Activated CD4-positive, alpha-beta T cell treated with anti-CD3 and anti-CD28 coated beads for 1 hour (primary cell): ENCODE results near the gene C19orf12.

Source experiments
- DNase-seq: peaks from one replicate; pipeline ENCODE4 v3.0.0-alpha.2; 2020

C19orf12 gene

DNA sequence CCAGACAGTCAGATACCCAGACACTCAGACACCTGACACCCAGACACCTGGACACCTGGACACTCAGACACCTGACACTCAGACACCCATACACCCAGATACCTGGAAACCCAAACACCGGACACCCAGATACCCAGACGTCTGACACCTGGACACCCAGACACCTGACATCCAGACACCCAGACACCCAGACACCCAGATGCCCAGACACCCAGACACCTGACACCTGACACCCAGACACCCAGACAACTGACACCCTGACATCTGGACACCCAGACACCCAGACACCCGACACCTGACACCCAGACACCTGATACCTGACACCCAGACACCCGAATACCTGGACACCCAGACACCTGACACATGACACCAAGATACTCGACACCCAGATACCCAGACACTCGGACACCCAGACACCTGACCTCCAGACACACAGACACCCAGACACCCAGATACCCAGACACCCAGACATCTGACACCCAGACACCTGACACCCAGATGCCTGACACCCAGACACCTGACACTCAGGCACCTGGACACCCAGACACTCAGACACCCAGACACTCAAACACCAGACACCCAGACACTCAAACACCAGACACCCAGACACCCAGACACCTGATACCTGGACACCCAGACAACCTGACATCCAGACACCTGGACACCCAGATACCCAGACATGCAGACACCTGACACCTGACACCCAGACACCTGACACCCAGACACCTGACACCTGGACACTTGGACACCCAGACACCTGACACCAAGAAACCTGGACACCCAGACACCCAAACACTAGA lies 19.1 kb downstream of the C19orf12 start:
- no peak for DNase-seq

DNA sequence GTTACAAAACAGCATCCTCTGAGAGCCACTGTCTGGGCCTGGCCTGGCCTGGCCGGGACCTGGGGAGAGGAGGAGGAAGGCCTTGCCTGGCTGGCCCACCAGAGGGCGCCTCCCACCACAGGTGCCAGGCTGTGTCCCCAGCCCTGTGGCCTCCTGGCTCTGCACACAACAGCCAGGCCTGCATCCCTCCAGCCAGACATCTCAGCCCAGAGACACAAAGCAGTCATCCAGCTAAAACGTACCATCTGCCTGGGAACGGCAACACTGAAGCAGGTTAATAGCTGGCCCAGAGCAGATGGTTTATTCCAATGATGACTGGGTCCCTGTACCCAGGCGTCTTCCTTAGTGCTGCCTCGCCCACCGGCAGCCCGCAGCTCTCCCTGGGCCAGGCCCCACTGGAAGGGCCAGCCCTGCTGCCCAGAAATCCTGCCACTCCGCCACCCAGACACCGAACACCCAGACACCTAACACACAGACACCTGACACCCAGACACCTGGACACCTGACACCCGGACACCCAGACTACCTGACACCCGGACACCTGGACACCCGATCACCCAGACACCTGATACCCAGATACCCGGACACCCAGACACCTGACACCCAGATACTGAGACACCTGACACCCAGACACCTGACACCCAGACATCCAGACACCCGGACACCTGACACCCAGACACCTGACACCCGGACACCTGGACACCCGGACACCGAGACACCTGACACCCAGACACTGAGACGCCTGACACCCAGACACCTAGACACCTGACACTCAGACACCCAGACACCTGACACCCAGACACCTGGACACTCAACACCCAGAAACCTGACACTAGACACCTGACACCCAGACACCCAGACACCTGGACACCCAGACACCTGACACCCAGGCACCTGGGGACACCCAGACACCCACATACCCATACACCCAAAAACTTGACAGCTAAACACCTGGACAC lies 20.1 kb downstream of the C19orf12 start:
- peak; percentile 74 for DNase-seq

DNA sequence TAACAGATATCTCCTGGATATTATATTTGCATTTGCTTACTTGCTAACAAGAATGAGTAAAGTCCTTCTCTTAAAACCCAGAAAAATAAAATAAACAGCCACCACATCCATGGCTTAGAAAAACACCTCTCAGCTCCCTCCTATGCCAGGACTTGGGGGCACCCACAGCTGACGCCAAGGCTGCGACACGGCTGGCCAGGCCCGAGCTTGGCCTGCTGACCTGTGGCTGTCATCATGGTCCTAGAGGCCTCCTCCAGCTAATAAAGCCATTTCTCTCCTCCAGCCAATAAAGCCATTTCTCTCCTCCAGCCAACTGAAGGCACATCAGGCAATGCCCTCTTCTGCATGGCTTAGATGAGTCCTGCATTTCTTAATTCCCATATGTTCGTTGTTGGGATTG lies 20.9 kb downstream of the C19orf12 start:
- DNase-seq: no peak

DNA sequence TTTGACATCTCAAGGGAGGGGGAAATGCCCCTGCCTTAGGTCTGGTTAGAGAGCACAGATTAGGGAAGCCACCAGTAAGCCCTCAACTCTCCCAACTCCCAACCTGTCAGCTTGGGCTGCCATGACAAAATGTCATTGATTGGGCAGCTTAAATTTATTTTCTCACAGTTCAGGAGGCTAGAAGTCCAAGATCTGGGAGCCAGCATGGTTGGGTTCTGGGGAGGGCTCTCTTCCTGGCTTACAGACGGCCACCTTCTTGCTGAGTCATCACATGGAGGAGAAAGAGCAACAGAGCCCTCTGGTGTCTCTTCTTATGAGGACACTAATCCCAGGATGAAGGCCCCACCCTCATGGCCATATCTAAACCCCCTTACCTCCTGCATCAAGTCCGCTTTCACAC lies 24.2 kb downstream of the C19orf12 start:
- no peak for DNase-seq

DNA sequence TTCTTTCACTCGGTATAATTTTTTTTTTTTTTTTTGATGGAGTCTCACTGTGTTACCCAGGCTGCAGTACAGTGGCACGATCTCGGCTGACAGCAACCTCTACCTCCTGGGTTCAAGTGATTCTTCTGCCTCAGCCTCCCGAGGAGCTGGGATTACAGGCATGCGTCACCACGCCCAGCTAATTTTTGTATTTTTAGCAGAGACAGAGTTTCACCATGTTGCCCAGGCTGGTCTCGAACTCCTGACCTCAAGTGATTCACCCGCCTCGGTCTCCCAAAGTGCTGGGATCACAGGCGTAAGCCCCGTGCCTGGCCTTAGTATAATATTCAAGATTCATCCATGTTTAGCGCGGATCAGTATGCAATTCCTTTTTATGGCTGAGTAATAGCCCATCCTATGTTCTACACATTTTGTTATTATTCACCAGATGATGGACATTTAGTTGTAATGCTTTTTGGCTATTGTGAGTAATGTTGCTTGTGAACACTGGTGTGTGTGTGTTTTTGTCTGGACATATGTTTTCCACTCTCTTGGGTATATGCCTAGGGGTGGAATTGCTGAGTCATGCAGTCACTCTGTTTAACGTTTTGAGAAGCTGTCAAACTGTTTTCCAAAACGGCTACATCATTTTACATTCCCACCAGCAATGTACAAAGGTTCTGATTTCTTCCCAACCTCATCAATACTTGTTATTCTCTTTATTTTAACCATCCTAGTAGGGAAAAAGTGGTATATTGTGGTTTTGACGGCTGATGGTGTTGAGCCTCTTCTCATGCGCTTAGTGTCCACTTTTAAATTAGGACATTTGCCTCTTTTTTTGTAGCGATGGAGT lies 26.9 kb downstream of the C19orf12 start:
- no peak for DNase-seq

DNA sequence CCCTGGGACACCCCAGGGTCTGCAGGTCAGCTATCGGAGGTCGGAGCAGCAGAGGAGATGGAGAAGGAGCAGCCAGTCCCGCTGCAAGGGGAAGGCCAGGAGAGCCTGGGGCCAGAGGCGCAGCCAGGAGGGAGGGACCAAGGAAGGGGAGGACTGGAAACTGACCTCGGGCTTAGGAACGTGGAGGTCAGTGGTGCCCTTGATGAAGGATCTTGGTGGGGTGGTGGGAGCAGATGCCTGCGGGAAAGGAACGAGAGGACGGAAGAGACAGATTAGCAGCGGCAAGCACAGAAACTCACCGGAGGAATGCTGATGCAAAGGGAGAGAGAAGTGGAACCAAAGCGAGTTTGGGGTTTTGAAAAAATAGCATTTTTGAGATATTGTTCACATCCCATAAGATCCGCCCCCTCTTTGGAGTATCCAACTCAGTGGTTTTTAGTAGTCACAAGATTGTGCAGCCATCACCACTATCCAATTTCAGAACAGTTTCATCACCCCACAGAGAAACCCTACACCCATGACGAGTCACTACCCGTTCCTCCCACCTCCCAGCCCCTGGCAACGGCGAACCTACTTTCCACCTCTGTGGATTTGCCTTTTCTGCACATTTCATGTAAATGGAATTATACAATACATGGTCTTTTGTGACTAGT lies 27.7 kb downstream of the C19orf12 start:
- DNase-seq: no peak

DNA sequence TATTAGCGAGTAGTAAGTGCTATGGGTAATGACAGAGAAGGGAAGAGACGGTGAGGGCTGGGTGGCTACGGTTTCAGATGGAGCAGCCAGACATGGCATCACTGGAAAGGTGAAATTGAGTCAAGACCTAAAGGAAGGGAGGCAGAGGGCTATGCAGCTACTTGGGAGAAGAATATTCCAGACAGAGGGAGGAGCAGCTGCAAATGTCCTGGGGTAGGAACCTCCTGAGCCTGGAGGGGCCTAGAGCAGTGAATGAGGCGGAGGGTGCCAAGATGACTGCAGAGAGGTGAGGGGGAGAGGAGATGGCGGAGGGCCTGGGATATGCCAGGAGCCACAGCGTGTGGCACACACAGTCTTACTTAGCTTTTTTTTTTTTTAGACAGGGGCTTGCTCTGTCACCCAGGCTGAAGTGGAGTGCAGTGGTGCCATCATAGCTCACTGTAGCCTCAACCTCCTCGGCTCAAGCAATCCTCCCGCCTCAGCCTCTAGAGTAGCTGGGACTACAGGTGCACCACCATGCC lies 28.7 kb downstream of the C19orf12 start:
- no peak for DNase-seq

DNA sequence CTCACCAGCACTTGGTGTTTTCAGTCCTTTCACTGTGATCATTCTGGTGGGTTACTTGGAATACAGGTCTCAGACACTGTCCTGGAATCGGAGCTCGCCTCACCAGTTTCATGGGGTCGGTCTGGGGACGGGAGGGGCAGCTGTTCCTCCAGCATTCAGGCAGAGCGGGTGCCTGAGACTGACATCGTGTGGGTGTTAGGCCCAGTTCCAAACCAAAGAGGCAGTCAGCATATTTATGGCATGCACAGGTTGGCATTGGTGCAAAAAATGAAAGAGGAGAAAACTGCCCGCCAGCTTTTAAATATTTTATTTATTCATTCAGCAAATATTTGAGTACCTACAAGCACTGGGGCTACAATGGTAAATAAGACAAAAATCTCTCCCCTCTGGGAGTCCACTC lies 29.7 kb downstream of the C19orf12 start:
- no peak for DNase-seq

DNA sequence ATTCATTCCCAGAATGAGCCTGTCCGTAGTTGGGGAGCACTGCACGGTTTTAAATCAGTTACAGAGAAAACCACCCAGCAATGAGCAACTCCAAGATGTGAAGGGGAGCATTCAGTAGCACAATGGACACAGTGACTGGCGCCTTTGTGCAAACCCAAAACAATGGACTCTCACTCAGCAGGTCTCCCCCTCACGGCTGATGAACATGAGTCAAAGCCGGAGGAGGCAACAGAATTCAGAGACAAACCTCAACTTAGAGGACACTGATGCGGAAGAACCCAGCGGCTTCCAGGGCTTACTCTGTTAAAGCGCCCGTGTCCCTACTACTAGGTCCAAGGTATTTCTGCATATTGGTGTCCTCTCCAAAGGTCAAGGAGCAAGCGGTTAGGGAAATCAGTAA lies 32.1 kb downstream of the C19orf12 start:
- DNase-seq: no peak

DNA sequence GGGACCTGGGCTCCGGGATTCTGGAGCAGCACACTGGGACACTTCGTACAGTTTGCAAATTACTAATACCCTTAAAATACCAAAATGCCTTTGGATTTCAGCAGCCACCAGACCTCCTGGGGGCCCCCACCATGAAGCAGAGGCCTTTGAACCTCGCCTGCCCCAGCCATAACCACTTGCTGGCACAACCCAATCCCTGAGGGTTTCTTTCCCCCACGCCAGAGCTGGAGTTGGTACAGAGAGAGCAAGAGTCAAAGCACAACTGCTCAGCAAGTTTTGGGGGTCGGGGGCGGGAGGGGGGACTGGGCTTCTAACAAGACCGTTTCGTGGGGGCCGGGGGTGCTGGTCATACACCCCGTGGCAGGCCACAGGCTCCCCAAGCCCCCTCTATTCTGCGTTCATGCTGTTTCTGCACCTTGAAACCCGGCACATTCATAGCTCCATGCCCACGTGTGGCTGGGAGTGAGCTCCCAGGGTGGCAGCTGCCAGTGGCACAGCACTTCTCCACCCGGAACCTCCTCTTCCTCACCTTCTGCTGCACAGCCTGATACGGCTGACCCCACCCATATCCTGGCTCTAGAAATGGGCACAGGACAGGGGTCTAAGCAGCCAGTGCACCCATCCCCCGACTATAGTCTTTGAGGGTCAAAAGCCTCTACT lies 32.7 kb downstream of the C19orf12 start:
- DNase-seq: no peak

DNA sequence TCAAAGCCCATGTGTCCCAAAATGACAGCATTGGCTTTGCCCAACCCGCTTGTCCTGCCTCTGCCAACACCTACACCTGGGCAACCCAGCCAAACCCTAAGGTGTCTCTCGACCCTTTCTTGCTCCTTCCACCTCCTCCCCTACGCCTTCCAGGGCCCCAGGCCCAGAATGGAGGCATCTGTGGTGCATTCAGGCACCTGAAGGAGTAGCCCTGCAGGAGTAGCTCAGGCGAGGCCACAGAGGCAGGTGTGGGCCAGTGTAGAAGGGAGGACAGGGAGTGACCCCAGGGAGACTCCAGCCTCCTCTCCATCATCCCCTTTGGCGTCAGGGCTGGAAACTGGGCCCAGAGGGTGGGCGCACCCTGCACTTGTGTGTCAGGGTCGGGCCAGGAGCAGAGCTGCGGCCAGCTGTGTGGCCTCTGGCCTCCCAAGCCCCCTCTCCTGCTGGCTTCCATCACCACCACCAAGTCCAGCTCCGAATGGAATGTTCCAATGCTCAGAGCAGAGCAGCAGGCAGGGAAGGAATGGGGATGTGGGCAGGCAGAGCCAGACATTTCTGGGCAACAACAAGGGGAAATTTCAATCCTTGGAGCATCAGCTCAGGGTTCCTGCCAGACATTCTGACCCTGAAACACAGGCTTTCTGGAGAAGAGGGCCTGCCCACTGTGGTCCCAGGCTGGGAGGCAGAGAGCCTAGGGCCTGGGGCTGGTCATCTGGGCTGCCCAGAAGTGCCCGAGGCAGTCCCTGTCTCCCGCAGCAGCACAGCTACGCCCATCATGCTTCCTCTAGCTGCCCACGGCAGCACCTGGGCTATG lies 33.4 kb downstream of the C19orf12 start:
- DNase-seq: no peak

DNA sequence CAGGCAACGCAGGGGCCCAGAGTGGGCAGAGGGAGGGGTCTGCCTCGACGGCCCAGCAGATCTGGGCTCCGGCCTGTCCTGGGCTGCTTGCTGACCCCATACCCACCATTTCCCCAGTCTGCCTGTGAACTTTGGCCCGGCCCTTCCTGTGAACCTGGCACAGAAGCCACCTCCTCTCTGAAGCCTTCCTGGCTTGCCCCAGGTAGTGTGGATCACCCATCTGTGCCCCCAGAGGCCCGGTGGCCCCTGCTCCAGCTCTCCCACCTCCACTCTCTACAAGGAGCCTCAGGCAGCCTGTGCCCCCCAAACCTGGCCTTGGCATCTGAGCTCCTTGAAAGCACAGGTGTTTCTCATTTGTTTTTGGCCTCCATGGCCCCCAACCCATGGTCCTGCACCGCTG lies 34.1 kb downstream of the C19orf12 start:
- no peak for DNase-seq

DNA sequence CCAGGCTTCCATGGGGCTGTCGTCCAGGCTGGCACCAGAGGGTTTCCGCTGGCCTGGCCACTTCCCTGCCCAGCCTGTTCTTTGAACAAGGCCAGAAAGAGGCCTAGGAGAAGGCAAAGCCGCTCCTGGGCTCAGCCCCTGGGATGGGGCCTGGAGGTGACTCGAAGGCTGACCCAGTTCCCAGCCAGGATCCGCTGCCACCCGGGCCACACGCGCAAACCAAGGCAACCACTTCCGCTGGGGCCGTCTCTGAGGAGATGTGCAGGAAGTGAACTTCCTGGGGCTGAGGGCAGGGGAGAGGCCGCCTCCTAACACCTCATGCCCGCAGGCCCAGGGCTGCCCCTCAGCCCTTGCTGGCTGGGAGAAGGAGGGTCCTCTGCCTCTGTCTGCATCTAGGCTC lies 34.6 kb downstream of the C19orf12 start:
- DNase-seq: peak; percentile 60

DNA sequence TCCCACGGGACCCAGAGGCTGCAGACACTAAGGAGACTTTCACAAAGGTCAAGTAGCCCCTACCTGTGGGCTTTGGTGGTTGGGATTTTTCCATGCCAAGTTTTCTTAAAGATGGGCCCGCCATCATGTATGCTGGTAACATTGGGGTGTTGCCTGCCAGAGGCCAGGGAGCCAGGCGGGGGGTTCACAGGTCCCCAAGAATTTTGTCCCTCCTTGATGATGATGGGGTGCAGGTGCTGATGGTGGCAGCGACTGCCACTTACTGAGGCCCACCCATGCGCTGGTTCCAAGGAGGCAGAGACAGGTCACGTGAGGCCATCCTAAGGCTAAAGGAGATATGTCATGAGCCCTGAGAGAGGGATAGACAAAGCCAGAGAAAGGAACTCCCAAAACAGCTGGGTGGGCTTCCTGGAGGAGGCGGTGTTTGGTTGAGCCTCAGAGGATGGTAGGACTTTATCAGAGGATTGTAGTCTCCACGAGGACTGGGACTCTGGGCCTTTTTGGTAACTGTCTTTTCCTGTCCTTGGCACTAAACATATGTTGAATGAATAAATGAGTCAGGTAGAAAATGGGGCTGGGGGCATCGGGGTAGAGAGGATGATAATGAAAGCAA lies 35.4 kb downstream of the C19orf12 start:
- no peak for DNase-seq

DNA sequence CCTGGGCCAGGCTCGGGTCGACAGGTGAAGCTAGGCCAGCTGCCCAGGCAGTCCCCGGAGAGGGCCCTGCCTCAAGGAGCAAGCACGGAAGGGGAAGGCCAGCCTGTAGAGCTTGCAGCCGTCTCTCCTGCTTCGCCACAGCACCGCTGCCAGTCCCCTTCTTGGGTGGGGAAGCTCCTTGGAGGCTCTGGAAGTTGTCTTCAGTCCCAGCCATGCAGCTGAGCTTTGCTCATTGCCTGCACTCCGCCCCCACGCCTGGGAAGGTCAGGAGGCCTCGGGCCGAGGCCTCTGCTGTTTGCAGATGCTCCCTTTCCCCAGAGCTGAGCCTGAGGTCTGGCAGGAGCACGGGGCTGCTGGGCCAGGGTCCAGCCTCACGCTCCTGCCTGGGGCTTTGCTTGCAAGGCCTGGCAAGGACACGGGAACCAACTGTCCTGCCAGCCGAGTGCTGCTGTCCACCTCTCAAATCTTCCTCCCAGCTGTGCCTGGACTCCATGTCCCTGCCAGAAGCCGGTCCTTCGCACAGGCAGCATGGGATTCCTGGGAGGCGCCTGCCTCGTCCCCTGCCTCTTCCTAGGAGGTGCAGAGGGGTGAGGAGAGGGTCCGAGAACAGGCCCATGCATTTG lies 36.5 kb downstream of the C19orf12 start:
- DNase-seq: no peak

DNA sequence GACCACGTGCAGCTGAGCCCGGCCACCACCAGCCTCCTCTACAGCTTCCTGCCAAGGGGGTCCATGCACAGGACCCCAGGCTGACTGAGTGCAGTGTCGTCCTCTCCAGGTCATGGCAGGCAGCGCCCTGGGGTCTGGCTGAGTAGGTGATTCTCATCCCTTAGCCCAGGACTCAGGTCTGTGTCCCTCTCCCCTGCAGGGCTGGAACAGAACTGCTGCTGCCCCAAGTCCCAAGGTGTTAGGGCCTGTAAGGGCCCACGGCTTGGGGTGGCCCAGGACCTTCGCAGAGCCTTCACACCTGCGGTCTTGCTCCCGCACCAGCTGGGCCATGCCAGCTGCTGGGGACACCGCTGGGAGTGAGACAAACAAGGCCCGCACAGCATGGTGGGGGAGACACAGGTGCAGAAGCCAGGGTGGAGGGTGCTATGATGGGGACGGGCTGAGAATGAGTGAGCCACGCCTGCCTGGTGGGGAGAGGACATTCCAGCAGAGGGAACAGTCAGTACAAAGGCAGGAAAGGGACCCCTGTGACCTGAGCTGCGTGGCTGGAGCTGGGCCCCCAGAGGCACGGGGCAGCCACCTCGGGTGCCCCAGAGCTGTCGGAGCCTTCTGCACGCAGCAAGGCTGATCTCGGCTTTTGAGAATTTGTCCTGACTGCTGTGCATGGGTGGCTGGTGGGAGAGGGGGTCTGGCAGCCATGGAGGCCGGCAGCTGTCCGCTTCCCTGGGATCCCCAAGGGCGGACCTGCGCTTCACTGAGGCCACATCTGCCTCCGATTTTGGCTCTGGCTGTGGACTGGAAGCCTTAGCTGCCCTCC lies 37.9 kb downstream of the C19orf12 start:
- no peak for DNase-seq

DNA sequence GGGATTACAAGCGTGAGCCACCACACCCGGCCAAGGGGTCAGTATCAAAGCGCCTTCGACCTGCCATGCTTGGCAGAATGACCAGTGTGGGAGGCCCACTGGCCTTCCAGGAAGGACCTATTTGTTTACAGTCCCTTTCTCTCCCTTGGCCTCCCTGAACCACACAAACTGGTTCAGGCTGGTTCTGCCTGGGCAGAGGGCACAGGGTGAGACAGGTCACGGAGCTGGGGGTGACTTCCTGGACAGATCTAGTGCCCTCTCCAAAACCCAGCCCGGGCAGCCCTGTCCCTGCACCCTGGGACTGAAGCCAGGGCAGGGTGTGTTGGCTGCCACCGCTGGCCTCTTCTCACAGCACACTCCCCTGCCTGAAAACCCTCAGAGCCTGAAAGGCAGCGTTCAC lies 38.5 kb downstream of the C19orf12 start:
- no peak for DNase-seq

DNA sequence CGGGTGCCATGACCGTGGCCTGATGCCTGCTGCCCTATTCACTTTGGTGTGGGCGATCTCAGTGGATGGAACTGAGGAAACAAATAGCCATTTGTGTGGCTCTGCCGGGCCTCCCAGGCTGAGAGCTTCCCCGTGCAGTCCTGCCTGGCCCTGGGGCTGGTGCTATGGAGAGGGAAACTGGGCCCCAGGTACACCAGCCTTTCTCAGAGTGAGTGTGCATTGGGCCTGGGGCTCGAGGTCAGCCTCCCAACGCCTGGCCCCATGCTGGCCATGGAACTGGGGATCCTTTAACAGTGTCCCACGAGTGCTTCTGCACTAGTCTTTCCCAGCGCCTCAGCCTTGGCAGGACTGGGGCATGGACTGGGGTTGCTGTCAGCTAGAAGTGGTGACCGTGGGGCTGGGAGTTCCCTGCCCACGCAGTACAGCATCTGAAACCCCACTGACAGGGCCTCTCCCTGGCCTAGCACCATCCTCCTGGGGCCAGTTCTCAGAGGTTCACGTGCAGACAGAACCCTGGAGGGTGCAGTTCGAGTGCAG lies 39.3 kb downstream of the C19orf12 start:
- no peak for DNase-seq
